Kidney capillary endothelial cell (primary cell): Measurements from ENCODE around the gene PIK3CG.
"Not testable (repeated sequence)": the region's sequence is repeated elsewhere in the genome, so short reads cannot be mapped to it uniquely, and the experiment has no call there.

Experiments used
- DNase-seq: peaks from one replicate; pipeline ENCODE4 v3.0.0-alpha.2; 2018; ENCODE audit warnings: low spot score

The PIK3CG gene

DNA sequence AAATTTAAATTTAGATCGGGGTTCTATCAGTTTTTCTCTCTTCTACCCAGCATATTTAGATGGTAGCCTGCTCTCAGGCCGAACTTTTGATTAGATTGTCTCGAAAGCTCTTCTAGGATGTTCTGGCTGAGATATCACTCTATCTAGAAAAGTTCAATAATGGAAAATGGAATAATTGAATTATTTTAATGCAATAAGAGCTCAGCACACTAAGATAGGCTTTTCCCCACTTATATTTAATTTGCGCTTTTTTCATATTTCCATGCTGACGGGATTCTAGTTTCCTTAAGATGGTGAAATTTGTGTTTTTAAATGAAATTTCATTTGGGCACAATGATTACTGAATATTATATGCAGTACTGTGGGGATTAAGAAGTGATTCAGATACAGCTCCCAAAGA, 73.7 kb downstream of the PIK3CG start:
- no peak for DNase-seq

DNA sequence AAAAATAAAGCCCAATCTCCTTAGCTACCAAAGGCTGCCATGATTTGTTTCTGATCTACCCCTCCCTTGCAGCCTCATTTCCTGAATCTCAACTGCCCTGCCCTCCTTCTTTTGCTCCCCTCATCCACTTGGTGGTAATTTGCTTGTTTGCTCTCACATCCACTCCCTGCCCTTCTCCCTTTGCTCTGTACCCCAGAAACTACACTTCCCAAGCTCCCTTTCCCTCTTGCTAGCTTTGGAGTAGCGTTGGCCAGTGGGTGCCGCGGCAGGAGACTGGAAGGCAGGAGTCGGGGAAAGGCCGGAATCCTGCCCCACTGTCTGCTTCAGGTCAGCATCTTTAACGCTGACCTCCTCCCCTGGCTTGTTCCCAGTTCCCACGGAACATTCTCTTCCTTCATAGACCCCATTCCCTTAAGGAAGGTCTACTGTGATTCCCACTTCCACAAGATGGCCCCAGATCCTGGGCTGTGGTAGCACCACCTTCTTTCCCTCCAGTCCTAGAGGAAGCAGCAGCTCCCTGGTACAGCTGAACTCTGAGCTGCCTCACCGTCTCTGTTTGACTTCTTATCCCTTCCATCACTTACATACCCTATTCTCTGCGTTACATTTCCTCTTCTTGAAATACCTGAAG, 79.1 kb downstream of the PIK3CG start:
- DNase-seq, result no peak

DNA sequence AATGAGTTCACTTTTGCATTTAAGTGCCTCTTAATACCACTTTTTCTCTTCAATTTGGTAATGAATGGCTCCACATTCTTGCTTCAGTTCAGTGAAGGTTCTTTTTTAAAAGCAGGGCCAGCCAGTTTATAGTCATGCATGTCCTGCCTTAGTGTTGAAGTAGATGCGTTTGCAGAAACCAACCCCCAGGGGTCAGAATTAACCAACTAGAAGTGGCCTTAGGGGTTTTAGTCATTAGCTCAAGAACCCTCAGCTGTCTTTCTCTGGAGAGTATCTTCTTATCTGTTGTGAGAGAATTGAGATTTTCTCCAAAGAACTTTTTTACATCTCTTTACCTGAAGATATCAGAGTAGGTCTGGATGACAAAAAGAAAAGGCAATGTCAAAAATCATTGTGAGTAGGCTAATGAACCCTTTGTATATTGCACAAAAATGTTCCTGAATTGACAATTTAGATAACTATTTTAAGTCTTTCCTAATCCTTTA, 82.2 kb downstream of the PIK3CG start:
- DNase-seq, result peak; percentile 65

DNA sequence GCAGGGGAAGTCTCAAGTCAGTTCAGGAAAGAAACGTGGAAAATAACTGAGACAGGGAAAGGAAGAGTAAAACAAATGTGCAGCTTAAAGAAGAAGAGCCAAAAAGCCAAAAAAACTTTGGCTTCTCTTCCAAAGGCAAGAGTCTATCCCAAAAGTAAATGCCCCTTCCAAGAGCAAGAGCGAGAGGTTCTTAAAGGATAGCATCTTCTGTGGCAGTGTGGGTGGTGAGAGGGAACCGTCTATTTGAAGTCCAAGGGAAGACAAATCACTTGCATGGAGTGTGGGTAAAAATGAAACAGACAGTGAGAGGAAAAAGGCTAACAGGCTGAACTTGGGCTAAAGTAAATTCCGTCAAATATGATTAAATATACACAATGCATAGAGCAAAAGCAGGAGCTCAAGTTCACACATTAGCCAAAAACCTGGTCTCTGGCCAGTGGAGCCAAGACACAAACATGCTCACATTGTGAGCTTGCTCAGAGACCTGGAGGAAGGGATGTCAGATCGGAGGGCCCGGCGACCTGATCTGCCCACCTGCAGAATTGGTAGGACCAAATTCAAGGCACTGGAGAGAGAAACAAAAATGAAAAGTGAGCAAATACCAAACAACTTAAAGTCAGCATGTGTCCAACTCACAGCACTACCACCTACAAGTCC, 87.0 kb downstream of the PIK3CG start:
- no peak for DNase-seq

DNA sequence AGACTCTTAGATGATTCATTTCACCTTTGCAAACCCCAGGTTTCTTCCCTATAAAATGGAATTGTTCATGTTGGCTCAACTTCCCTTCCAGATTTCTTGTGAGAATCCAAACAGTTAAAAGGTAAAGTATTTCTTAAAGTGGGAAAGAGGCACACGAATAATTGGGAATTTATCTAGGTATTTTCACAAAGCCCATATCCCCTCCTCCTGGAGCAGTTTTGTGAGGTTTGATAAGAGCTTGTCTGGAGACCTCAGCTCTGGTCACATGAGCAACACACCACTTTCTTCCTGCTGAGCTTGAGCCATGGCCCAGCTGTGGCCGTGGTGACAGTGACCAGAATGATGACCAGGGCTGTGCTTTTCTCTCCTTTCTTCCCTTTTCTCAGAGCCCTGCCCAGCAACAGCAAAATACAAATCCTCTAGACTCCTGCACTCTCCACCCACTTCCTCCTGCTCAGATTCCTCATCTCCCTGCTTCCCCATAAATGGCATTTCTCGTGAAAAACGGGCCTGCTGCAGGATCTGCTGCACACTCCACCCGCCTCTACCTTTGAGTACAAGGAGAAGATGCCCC, 87.7 kb downstream of the PIK3CG start:
- no peak for DNase-seq

DNA sequence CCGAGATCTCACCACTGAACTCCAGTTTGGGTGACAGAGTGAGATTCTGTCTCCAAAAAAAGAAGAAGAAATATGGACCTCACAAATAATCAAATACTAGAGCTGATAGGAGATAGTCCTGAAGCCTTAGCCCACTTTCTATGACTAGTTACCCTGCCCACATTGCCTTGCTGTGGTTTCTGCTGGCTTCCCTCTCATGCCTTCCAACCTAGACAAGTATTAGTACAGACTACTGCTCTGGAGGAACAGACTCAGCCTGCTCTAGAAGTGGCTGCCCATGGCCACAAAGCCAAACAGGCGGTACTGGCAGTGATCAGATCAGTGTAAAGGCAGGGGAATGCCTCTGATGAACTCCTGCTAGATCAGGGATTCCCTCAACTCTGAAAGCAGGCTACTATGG, 89.8 kb downstream of the PIK3CG start:
- DNase-seq, result no peak

DNA sequence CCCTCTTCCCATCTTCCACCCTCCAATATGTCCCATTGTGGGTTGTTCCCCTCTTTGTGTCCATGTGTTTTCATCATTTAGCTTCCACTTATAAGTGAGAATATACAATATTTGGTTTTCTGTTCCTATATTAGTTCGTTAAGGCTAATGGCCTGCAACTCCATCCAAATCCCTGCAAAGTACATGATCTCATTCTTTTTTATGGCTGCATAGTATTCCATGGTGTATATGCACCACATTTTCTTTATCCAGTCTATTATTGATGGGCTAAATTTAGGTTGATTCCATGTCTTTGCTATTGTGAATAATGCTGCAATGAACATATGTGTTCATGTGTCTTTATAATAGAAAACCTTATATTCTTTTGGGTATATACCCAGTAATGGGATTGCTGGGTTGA, 90.8 kb downstream of the PIK3CG start:
- DNase-seq, result not testable (repeated sequence)
